T-helper 17 cell (primary cell): ENCODE measurements around the gene TMPRSS9. TPM values are rescaled to one million over a fixed set of nuclear protein-coding genes. Genes with fewer than 3 reads are reported as not detected.

ENCODE experiments used
- ATAC-seq: fragments of 150-1000 bp; cut with Tn5 transposase; 2 replicates; pipeline ENCODE4 v1.10.0; 2021; ENCODE audit warnings: mild to moderate bottlenecking, moderate library complexity
- DNase-seq, 3 donors: peaks; one replicate each; pipeline versions ENCODE4 v3.0.0 to v3.0.0-alpha.2; 2020 to 2021
- H3K9me3 ChIP-seq: one replicate; pipeline ENCODE4 v1.7.0; 2013; ENCODE audit warnings: low read length, mild to moderate bottlenecking; ENCODE audit not compliant: control insufficient read depth, poor library complexity, severe bottlenecking
- H3K27ac Mint-ChIP-seq: one replicate; pipeline ENCODE4 v1.8.0; 2022; ENCODE audit warnings: mild to moderate bottlenecking, moderate library complexity, mixed read lengths
- H3K27me3 Mint-ChIP-seq: one replicate; pipeline ENCODE4 v1.8.0; 2022; ENCODE audit warnings: mixed read lengths
- H3K36me3 Mint-ChIP-seq: one replicate; pipeline ENCODE4 v1.8.0; 2022; ENCODE audit warnings: low read depth, mixed read lengths
- H3K4me1 Mint-ChIP-seq: one replicate; pipeline ENCODE4 v1.8.0; 2022; ENCODE audit warnings: mild to moderate bottlenecking, mixed read lengths
- H3K4me3 Mint-ChIP-seq: one replicate; pipeline ENCODE4 v1.8.0; 2022; ENCODE audit warnings: mild to moderate bottlenecking, moderate library complexity, mixed read lengths
- total RNA-seq, 4 donors: library from RNA in 2 of 4; stranded (reverse) in 2 of 4; gene quantifications; one replicate each; pipeline ENCODE4 v1.2.3 and lab custom pipeline; 2022 to 2026

The TMPRSS9 gene
- total RNA-seq, 2 donors from 2014 or later: not detected

DNA sequence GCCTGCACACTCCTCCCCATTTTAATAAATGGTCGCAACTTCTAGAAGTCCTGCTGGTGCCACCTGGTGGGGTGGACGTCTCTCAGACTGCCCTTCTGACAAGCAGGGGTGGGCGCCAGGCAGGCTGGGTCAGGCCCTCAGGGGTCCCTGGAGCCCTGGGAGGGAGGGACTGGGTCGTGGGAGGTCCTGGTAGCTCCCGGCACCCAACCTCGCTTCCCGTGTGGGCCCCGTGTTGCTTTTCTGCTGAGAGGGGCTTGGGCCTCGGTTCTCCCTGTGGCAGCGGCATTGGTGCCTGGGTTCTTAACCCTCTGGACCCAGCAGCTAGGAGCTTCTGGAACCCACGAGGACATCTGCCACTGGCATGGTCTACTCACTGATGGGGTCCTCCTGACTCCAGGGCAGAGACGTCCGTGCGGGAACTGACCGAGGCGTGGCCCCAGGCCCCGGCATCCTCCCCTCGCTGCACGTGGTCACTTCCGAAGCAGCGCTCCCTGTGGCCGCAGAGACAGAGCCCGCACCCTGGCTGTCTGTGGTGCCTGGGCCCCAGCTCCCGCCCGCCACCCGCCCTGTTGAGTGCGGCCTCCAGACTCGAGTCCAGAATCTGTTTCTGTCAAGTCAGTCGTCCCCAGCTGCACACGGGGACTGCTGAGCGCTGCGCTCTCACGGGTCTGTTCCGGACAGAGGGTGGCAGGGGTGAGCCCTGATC, 6.0 kb upstream of the TMPRSS9 start:
- H3K9me3 ChIP-seq: no peaks in the 10 kb centered on the region
- Mint-ChIP-seq H3K36me3 (no peaks in the 10 kb centered on the region), H3K27me3 (no peaks in the 10 kb centered on the region), H3K4me1 (no peaks in the 10 kb centered on the region), H3K4me3 (no peak overlapping the region), H3K27ac (no peak overlapping the region)
- DNase-seq (no peak), ATAC-seq (no peak)

DNA sequence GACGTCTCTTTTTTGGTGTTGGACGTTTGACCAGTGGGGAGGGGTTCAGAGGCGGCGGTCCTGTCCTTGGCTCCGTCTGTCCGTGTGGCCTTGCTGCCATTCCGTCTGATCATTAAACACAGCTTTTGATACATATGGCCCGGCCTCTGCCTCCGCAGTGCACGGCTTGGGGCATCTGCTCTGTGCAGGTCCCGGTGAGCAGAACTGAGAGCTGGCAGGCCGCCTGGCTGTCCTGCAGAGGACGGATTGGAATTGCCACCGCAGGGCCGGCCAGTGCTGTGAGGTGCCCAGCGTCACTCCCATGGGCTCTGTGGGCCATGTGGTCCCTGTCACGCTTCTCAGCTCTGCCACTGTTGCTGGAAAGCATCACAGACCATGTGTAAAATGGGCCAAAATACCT, 5.4 kb upstream of the TMPRSS9 start:
- no peaks in the 10 kb centered on the region for H3K9me3 ChIP-seq
- Mint-ChIP-seq H3K27me3 (no peaks in the 10 kb centered on the region), H3K27ac (no peak overlapping the region), H3K4me1 (no peaks in the 10 kb centered on the region), H3K4me3 (no peak overlapping the region), H3K36me3 (no peaks in the 10 kb centered on the region)
- no peak for DNase-seq
- ATAC-seq: no peak

DNA sequence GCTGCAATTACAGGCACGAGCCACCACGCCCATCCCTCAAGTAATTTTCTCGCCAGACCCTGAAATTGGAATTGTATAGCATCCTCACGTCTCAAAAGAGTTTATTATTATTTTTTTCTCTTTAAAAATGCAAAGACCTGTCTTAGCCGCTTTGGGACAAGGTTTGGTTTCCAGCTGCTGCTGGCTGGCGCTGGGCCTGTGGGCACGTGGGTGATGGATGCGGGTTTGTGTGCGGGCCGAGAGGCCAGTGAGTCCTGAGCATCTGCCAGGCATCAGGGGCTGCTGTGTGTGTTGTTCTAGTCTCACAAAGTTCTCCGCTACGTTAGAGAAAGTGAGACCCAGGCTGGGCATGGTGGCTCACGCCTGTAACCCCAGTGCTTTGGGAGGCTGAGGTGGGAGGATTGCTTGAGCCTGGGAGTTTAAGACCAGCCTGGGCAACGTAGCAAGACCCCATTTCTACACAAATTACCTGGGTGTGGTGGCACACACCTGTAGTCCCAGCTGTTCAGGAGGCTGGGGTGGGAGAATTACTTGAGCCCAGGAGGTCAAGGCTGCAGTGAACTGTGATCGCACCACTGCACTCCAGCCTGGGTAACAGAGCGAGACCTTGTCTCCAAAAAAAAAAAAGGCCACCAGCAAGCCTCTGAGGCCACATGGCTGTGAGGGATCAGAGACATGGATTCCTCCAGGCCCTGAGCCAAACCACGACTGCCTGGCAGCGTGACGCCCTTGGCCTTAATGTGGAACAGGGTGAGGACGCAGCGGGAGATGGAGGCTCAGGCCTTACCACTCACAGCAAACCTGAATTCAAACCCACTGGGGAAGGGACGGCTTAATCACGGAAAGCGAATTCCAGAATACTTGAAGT, 4.7 kb upstream of the TMPRSS9 start:
- peaks cover 2% of the 10 kb centered on the region for H3K27me3 Mint-ChIP-seq
- H3K36me3 Mint-ChIP-seq: peaks cover under 1% of the 10 kb centered on the region
- ATAC-seq: no peak
- H3K27ac Mint-ChIP-seq: no peak overlapping the region
- H3K4me1 Mint-ChIP-seq: peaks cover under 1% of the 10 kb centered on the region
- no peaks in the 10 kb centered on the region for H3K9me3 ChIP-seq
- no peak for DNase-seq
- H3K4me3 Mint-ChIP-seq: no peak overlapping the region

DNA sequence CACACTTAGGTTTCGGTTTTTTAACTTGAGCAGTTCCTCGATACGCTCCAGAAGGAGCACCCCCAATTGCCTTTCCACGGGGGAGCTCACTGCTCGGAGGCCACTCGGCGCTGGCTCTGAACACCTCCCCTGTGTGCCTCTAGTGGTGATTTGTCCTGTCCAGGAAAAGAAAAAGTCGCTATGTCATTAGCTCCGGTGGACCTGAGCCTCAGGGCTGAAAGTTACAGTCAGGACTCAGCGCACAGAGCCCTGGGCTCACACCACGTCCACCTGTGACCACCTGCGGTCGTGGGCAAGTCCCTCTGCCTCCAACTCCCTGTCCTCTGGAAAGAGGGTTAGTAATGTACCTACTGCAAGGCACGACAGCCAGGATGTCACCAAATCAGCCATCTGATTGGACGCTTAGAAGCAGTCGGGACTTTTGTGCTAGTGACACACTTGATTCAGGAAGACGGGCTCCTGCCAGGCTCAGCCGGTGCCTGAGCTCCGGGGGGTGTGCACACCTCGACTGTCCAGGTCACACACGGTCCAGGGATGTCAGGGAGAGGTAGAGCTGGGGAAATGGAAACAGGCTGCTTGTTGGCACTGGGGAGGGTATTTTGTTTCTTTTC, 3.9 kb upstream of the TMPRSS9 start:
- Mint-ChIP-seq H3K36me3 (peaks cover 4% of the 10 kb centered on the region), H3K27ac (no peak overlapping the region), H3K27me3 (peaks cover 6% of the 10 kb centered on the region), H3K4me1 (peaks cover 5% of the 10 kb centered on the region), H3K4me3 (no peak overlapping the region)
- ATAC-seq: no peak
- DNase-seq: no peak
- H3K9me3 ChIP-seq: no peaks in the 10 kb centered on the region

DNA sequence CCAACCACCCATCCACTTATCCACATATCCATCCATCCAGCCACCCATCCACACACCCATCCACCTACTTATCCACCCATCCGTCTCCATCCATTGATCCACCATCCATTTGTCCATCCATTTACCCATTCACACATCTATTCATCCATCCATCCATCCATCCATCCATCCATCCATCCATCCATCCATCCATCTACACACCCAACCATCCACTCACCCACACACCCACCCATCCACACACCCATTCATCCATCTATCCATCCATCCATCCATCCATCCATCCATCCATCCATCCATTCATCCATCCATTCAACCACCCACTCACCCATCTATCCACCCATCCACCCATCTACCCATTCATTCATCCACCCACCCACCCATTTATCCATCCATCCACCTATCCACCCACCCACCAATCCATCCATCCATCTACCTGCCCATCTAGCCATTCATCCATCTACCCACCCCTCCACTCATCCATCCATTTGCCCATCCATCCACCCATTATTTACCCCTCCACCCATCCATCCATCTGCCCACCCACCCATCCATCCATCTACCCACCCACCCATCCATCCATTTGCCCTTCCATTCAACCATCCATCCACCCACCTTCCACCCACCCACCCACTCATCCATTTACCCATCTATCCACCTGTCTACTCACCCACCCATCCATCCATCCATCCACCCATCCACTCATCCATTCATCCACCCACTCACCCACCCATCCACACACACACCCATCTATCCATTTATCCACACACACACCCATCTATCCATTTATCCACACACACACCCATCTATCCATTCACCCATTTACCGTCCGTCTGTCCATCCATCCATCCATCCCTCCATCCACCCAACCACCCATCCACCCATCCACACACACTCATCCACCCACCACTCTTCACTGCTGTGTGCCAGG, 2.5 kb upstream of the TMPRSS9 start:
- no peaks in the 10 kb centered on the region for H3K9me3 ChIP-seq
- no peak for DNase-seq
- Mint-ChIP-seq H3K4me3 (no peak overlapping the region), H3K36me3 (peaks cover 4% of the 10 kb centered on the region), H3K4me1 (peaks cover 5% of the 10 kb centered on the region), H3K27me3 (peaks cover 6% of the 10 kb centered on the region), H3K27ac (no peak overlapping the region)
- no peak for ATAC-seq

DNA sequence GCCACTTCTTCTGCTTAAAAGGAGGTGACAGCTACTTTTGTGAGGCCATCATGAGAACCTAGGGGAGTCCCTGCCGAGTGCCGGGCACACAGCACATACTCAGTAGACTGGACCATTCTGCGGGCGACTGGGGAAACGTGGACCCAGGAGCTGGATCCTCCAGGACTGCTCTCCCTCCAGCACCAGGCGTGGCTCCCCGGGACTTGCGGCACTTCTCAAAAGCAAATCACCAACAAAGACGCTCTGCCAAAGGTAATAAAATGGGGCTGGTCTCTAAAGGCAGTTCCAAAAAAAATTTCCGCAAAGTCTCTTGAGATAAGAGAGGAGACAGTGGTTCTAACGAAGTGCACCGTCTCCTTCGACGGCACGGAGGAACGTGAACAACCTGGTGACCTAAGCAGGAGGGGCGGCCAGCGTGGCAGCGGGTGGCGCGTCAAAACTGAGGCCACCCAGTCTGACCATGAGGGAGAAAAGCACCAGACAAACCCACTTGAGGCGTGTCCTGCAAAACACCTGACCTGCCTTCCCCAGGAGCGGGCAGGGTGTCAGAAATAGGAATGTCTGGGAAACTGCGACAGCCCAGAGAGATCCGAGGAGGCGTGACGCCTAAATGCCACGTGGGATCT, 1.4 kb upstream of the TMPRSS9 start:
- no peak overlapping the region for H3K27ac Mint-ChIP-seq
- H3K4me1 Mint-ChIP-seq: peaks cover 5% of the 10 kb centered on the region
- peaks cover 4% of the 10 kb centered on the region for H3K36me3 Mint-ChIP-seq
- DNase-seq (no peak), ATAC-seq (no peak)
- no peak overlapping the region for H3K4me3 Mint-ChIP-seq
- no peaks in the 10 kb centered on the region for H3K9me3 ChIP-seq
- peaks cover 6% of the 10 kb centered on the region for H3K27me3 Mint-ChIP-seq

DNA sequence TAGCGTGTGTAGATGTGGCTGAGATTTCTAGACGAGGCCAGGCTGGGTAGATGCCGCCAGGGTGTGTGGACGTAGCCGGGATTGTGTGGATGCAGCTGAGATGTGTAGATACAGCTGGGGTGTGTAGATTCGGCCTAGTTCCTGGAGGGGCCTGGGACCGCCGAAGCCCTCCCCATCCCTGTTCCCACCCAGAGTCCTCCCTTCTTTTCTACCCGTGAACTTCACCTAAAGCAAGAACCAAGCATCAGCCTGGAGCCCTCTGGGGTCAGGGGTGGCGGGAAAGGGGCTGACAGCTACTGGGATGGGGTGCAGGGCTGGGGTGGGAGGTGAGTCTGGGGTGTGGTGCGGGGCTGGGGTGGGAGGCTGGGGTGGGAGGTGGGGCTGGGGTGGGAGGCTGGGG, 768 bp downstream of the TMPRSS9 start:
- no peaks in the 10 kb centered on the region for H3K9me3 ChIP-seq
- no peak for ATAC-seq
- no peak overlapping the region for H3K27ac Mint-ChIP-seq
- H3K27me3 Mint-ChIP-seq: peaks cover 6% of the 10 kb centered on the region
- no peak for DNase-seq
- peaks cover 4% of the 10 kb centered on the region for H3K36me3 Mint-ChIP-seq
- peaks cover 5% of the 10 kb centered on the region for H3K4me1 Mint-ChIP-seq
- H3K4me3 Mint-ChIP-seq: no peak overlapping the region

DNA sequence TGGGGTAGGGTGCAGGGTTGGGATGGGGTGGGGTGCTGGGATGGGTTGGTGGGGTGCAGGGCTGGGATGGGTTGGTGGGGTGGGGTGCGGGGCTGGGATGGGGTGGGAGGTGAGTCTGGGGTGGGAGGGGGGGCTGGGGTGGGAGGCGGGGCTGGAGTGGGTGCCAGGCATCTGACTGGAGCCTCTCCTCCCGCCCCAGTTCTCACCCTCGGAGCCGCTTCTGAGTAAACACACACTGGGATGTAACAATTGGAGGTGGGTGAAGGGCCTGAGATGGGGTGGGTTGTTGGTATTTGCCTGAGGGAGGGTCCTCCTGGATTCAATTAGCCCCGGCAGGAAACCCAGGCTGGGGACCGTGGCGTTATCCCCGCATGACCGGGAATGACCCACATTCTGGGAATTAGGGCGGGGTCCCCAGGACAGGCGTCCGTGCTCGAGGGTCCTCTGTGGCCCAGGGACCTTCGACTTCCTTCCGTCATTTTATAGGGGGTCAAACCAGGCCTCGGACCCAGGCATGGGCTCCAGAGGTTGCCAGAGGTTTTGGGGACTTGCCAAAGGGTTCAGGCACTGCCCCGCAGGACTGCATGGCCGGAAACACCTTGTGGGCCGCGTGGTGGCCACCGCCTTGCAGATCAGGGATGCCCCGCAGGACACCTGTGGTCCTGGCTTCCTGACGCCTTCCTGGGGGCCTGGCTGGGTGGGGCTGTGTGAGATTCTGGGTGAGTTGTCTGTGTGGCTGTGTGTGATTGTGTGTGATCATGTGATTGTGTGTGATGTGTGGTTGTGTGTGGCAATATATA, 1.4 kb downstream of the TMPRSS9 start:
- H3K9me3 ChIP-seq: no peaks in the 10 kb centered on the region
- peaks cover 4% of the 10 kb centered on the region for H3K36me3 Mint-ChIP-seq
- peaks cover 6% of the 10 kb centered on the region for H3K27me3 Mint-ChIP-seq
- no peak for DNase-seq
- ATAC-seq: no peak
- H3K4me1 Mint-ChIP-seq: peaks cover 5% of the 10 kb centered on the region
- H3K27ac Mint-ChIP-seq: no peak overlapping the region
- no peak overlapping the region for H3K4me3 Mint-ChIP-seq

DNA sequence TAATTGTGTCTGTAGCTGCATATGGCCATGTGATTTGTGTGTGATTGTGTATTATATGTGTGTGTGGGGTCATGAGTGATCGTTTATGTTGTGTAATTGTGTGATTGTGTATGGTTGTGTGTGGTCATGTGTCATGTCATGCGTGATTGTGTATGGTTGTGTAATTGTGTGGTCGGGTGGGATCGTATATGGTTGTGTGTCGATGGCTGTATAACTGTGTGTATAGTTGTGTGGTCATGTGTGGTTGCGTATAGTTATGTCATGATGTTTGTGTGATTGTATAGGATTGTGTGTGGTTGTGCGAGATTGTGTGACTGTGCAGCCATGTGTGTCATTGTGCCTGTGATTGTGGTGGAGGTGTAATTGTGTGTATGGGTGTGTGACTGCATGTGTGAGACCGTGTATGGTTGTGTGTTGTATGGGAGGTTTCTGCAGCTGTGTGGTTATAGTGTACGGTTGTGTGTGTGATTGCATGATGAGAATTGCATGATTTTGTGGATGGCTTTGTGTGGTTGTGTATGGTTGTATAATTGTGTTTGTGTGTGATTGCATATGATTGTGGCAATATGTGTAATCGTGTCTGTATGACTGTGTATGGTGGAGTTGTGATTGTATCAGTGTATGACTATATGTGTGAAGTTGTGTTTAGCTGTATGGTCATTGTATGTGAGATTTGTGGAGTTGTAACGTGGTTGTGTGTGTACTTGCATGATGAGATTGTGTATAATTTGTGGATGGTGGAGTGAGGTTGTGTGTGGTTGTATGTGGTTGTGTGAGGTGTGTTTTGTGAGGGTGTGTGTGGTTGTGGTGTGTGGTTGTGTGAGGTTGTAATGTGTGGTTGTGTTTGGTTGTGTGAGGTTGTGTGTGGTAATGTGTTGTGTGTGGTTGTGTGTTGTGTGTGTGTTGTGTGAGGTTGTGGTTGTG, 2.2 kb downstream of the TMPRSS9 start:
- H3K9me3 ChIP-seq: no peaks in the 10 kb centered on the region
- Mint-ChIP-seq H3K4me1 (peaks cover 5% of the 10 kb centered on the region), H3K4me3 (no peak overlapping the region), H3K36me3 (peaks cover 4% of the 10 kb centered on the region), H3K27ac (no peak overlapping the region), H3K27me3 (peaks cover 6% of the 10 kb centered on the region)
- DNase-seq (no peak), ATAC-seq (no peak)

DNA sequence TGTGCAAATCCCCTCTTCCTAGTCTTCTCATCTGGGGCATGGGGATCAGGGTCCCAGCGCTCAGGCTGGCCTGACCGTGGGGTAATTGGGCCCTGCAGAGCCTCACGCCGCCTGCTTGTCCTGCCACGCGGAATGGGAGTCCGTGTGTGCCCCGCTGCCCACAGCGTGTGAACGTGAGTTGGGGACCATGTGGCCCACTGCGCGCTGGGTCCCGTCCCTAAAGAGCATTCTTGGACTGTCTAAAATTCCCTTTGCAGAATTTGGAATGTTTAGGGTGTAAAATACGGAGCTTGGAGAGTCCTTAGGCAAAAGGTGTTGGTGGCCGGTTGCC, 2.9 kb downstream of the TMPRSS9 start:
- ATAC-seq (no peak), DNase-seq (no peak)
- Mint-ChIP-seq H3K27me3 (peaks cover 6% of the 10 kb centered on the region), H3K4me1 (peaks cover 5% of the 10 kb centered on the region), H3K4me3 (no peak overlapping the region), H3K36me3 (peaks cover 4% of the 10 kb centered on the region), H3K27ac (no peak overlapping the region)
- no peaks in the 10 kb centered on the region for H3K9me3 ChIP-seq

DNA sequence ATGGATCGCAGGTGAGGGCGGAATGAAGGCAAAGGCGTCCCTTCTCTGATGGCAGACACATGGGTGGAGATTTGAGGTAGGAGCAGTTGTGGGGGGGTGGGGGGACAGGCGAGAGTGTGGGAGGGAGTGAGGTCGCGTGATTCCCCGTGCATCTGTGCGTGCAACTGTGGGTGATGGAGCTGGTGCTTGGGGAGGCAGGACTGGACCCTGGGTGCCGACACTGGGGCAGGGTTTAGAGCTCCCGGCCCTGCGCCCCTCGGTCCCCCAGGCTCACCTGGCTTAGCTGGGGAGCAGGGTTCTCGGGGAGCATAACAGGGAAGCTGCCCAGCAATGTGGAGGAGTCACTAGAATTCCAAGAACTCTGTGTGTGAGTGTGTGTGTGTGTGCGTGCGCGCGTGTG, 3.4 kb downstream of the TMPRSS9 start:
- H3K27me3 Mint-ChIP-seq: peaks cover 6% of the 10 kb centered on the region
- ATAC-seq: no peak

More for the DNA sequence above, 3.4 kb downstream of the TMPRSS9 start:
- DNase-seq: no peak
- no peaks in the 10 kb centered on the region for H3K9me3 ChIP-seq
- Mint-ChIP-seq H3K36me3 (peaks cover 4% of the 10 kb centered on the region), H3K27ac (no peak overlapping the region), H3K4me3 (no peak overlapping the region), H3K4me1 (peaks cover 5% of the 10 kb centered on the region)
